ENCODE results near the gene FBXW8.

FBXW8 gene

GRCh38 chr12:117076410-117077372 lies 165.9 kb downstream of the FBXW8 start:
- no peak for DNase-seq

- DNase-seq = no peak
Measured at GRCh38 chr12:117079487-117079886, 168.7 kb downstream of the FBXW8 start.

GRCh38 chr12:117080661-117081144 lies 170.0 kb downstream of the FBXW8 start:
- DNase-seq = no peak
